Measurements from ENCODE around the gene BMERB1. TPM values are rescaled to one million over a fixed set of nuclear protein-coding genes. Genes with fewer than 3 reads are reported as not detected.
A peak's percentile ranks its signal among the peaks of the same experiment; 100 is the strongest.

Gene BMERB1
- total RNA-seq, 1 experiment from 2014 or later, result 13.6 TPM

GRCh38 chr16:15571557-15571956 lies 137.2 kb downstream of the BMERB1 start:
- Mint-ChIP-seq H3K4me1 (peaks cover 25% of the 10 kb centered on the region), H3K4me3 (no peak overlapping the region), H3K27ac (peak overlapping the region; percentile 68), H3K36me3 (no peaks in the 10 kb centered on the region), H3K27me3 (ENCODE audit: low read depth) (no peaks in the 10 kb centered on the region), H3K9me3 (no peaks in the 10 kb centered on the region)
- DNase-seq (ENCODE audit: low spot score) (no peak), ATAC-seq (no peak; the same call in 1 of the 2 replicates)
- ChIA-PET CTCF (no interaction called here), POLR2A (no interaction called here)
- no peak for TF ChIP-seq HMGA2 (CRISPR knock-in tag; IDR thresholded peaks at IDR 0.05)
- TF ChIP-seq NR3C1 (CRISPR knock-in tag; conservative IDR thresholded peaks at IDR 0.05; ENCODE audit: low read depth), result no peak
- TF ChIP-seq, protein P1, sequence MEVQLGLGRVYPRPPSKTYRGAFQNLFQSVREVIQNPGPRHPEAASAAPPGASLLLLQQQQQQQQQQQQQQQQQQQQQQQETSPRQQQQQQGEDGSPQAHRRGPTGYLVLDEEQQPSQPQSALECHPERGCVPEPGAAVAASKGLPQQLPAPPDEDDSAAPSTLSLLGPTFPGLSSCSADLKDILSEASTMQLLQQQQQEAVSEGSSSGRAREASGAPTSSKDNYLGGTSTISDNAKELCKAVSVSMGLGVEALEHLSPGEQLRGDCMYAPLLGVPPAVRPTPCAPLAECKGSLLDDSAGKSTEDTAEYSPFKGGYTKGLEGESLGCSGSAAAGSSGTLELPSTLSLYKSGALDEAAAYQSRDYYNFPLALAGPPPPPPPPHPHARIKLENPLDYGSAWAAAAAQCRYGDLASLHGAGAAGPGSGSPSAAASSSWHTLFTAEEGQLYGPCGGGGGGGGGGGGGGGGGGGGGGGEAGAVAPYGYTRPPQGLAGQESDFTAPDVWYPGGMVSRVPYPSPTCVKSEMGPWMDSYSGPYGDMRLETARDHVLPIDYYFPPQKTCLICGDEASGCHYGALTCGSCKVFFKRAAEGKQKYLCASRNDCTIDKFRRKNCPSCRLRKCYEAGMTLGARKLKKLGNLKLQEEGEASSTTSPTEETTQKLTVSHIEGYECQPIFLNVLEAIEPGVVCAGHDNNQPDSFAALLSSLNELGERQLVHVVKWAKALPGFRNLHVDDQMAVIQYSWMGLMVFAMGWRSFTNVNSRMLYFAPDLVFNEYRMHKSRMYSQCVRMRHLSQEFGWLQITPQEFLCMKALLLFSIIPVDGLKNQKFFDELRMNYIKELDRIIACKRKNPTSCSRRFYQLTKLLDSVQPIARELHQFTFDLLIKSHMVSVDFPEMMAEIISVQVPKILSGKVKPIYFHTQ (CRISPR knock-in tag; IDR thresholded peaks at IDR 0.05), result no peak
- TF ChIP-seq ZNF423 (CRISPR knock-in tag; IDR thresholded peaks at IDR 0.05), result no peak
- TF ChIP-seq CREM (CRISPR knock-in tag; IDR thresholded peaks at IDR 0.05), result no peak
- no peak for TF ChIP-seq CREB1 (CRISPR knock-in tag; IDR thresholded peaks at IDR 0.05)
- TF ChIP-seq, protein P2, sequence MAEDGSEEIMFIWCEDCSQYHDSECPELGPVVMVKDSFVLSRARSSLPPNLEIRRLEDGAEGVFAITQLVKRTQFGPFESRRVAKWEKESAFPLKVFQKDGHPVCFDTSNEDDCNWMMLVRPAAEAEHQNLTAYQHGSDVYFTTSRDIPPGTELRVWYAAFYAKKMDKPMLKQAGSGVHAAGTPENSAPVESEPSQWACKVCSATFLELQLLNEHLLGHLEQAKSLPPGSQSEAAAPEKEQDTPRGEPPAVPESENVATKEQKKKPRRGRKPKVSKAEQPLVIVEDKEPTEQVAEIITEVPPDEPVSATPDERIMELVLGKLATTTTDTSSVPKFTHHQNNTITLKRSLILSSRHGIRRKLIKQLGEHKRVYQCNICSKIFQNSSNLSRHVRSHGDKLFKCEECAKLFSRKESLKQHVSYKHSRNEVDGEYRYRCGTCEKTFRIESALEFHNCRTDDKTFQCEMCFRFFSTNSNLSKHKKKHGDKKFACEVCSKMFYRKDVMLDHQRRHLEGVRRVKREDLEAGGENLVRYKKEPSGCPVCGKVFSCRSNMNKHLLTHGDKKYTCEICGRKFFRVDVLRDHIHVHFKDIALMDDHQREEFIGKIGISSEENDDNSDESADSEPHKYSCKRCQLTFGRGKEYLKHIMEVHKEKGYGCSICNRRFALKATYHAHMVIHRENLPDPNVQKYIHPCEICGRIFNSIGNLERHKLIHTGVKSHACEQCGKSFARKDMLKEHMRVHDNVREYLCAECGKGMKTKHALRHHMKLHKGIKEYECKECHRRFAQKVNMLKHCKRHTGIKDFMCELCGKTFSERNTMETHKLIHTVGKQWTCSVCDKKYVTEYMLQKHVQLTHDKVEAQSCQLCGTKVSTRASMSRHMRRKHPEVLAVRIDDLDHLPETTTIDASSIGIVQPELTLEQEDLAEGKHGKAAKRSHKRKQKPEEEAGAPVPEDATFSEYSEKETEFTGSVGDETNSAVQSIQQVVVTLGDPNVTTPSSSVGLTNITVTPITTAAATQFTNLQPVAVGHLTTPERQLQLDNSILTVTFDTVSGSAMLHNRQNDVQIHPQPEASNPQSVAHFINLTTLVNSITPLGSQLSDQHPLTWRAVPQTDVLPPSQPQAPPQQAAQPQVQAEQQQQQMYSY (CRISPR knock-in tag; IDR thresholded peaks at IDR 0.05), result no peak
- TF ChIP-seq ZNF317 (CRISPR knock-in tag; IDR thresholded peaks at IDR 0.05; ENCODE audit: borderline replicate concordance, low read depth), result no peak
- TF ChIP-seq RORB (CRISPR knock-in tag; IDR thresholded peaks at IDR 0.05), result no peak
- TF ChIP-seq, protein P3, sequence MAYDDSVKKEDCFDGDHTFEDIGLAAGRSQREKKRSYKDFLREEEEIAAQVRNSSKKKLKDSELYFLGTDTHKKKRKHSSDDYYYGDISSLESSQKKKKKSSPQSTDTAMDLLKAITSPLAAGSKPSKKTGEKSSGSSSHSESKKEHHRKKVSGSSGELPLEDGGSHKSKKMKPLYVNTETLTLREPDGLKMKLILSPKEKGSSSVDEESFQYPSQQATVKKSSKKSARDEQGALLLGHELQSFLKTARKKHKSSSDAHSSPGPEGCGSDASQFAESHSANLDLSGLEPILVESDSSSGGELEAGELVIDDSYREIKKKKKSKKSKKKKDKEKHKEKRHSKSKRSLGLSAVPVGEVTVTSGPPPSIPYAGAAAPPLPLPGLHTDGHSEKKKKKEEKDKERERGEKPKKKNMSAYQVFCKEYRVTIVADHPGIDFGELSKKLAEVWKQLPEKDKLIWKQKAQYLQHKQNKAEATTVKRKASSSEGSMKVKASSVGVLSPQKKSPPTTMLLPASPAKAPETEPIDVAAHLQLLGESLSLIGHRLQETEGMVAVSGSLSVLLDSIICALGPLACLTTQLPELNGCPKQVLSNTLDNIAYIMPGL (CRISPR knock-in tag; IDR thresholded peaks at IDR 0.05), result no peak

- Mint-ChIP-seq H3K4me3 (no peak overlapping the region), H3K27me3 (ENCODE audit: low read depth) (no peaks in the 10 kb centered on the region), H3K27ac (peak overlapping the region; percentile 77), H3K4me1 (peaks cover 25% of the 10 kb centered on the region), H3K36me3 (no peaks in the 10 kb centered on the region), H3K9me3 (peaks cover 4% of the 10 kb centered on the region)
- ATAC-seq (no peak), DNase-seq (ENCODE audit: low spot score) (no peak)
- POLR2A ChIA-PET, result no interaction called here
- TF ChIP-seq, protein P4, sequence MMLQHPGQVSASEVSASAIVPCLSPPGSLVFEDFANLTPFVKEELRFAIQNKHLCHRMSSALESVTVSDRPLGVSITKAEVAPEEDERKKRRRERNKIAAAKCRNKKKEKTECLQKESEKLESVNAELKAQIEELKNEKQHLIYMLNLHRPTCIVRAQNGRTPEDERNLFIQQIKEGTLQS (CRISPR knock-in tag; conservative IDR thresholded peaks at IDR 0.05), result no peak
- no peak for TF ChIP-seq E2F5 (CRISPR knock-in tag; IDR thresholded peaks at IDR 0.05)
- TF ChIP-seq ESRRA (CRISPR knock-in tag; IDR thresholded peaks at IDR 0.05; ENCODE audit: borderline replicate concordance), result no peak
- TF ChIP-seq SMAD3 (CRISPR knock-in tag; IDR thresholded peaks at IDR 0.05; ENCODE audit: borderline replicate concordance), result no peak
- no peak for TF ChIP-seq RORB (CRISPR knock-in tag; IDR thresholded peaks at IDR 0.05)
- TF ChIP-seq, protein P2 (CRISPR knock-in tag; IDR thresholded peaks at IDR 0.05), result no peak
- no peak for TF ChIP-seq MLX (CRISPR knock-in tag; IDR thresholded peaks at IDR 0.05)
- TF ChIP-seq ZNF416 (CRISPR knock-in tag; IDR thresholded peaks at IDR 0.05), result no peak
- TF ChIP-seq GABPB1 (CRISPR knock-in tag; IDR thresholded peaks at IDR 0.05), result no peak
- CTCF ChIA-PET, result no interaction called here
Observed at GRCh38 chr16:15572329-15573001, 138.1 kb downstream of the BMERB1 start.
